WTC11 (cell line): ENCODE results near the gene ATP6V1G3. TPM values are rescaled to one million over a fixed set of nuclear protein-coding genes. Genes with fewer than 3 reads are reported as not detected.

Experiments used
- ATAC-seq: fragments of 200-7000 bp; cut with Tn5 transposase; 2 replicates; pipeline ENCODE4 v1.10.0; 2021; ENCODE audit warnings: mild to moderate bottlenecking, moderate library complexity
- CTCF ChIA-PET: fragments of 300-600 bp; sonication (Branson Sonifier 250); formaldehyde crosslinking; loops from one replicate; lab custom pipeline; 2021; ENCODE audit warnings: antibody characterized with exemption; lab: Charles Lee
- POLR2A ChIA-PET: fragments of 350-600 bp; sonication (Branson Sonifier 250); formaldehyde crosslinking; loops from one replicate; lab custom pipeline; 2021; ENCODE audit warnings: antibody characterized with exemption; lab: Charles Lee
- DNase-seq: peaks from one replicate; pipeline ENCODE4 v3.0.0; 2021; ENCODE audit warnings: low spot score
- H3K27ac Mint-ChIP-seq: 2 replicates; pipeline ENCODE4 v1.8.0; 2021; ENCODE audit warnings: mixed read lengths
- H3K27me3 Mint-ChIP-seq: 2 replicates; pipeline ENCODE4 v1.8.0; 2021; ENCODE audit warnings: low read depth, mild to moderate bottlenecking, moderate library complexity, mixed read lengths
- H3K36me3 Mint-ChIP-seq: 2 replicates; pipeline ENCODE4 v1.8.0; 2021; ENCODE audit warnings: mixed read lengths
- H3K4me1 Mint-ChIP-seq: 2 replicates; pipeline ENCODE4 v1.8.0; 2022; ENCODE audit warnings: mixed read lengths
- H3K4me3 Mint-ChIP-seq: 2 replicates; pipeline ENCODE4 v1.8.0; 2021; ENCODE audit warnings: mild to moderate bottlenecking, moderate library complexity, mixed read lengths
- H3K9me3 Mint-ChIP-seq: 2 replicates; pipeline ENCODE4 v1.8.0; 2021; ENCODE audit warnings: mixed read lengths
- AFF4 ChIP-seq: sonication (generic); formaldehyde crosslinking; IDR thresholded peaks from 2 replicates; pipeline ENCODE4 v1.8.1; 2023; ENCODE audit warnings: mild to moderate bottlenecking, missing genetic modification reagents, borderline replicate concordance
- ATF3 ChIP-seq: sonication (generic); formaldehyde crosslinking; conservative IDR thresholded peaks from 2 replicates; pipeline ENCODE4 v1.8.1; 2022; ENCODE audit warnings: mild to moderate bottlenecking, missing genetic modification reagents
- ATF6 ChIP-seq: sonication (generic); formaldehyde crosslinking; IDR thresholded peaks from 2 replicates; pipeline ENCODE4 v1.8.1; 2023; ENCODE audit warnings: mild to moderate bottlenecking, missing genetic modification reagents
- E2F1 ChIP-seq: sonication (generic); formaldehyde crosslinking; IDR thresholded peaks from 2 replicates; pipeline ENCODE4 v1.8.0; 2022; ENCODE audit warnings: mild to moderate bottlenecking, missing genetic modification reagents
- ERG ChIP-seq: fragments of 250-450 bp; sonication (Bioruptor Pico); IDR thresholded peaks from 2 replicates; pipeline ENCODE4 v1.8.0; 2021; ENCODE audit warnings: mild to moderate bottlenecking
- ETV6 ChIP-seq: sonication (generic); formaldehyde crosslinking; IDR thresholded peaks from 2 replicates; pipeline ENCODE4 v1.8.1; 2022; ENCODE audit warnings: mild to moderate bottlenecking, missing genetic modification reagents
- GRHL2 ChIP-seq: fragments of 250-450 bp; sonication (Bioruptor Pico); IDR thresholded peaks from 2 replicates; pipeline ENCODE4 v1.8.0; 2022; ENCODE audit warnings: mild to moderate bottlenecking, moderate library complexity; ENCODE audit not compliant: insufficient replicate concordance, severe bottlenecking
- IRF1 ChIP-seq: sonication (generic); formaldehyde crosslinking; IDR thresholded peaks from 2 replicates; pipeline ENCODE4 v1.8.0; 2023; ENCODE audit warnings: missing genetic modification reagents
- MAX ChIP-seq: sonication (generic); formaldehyde crosslinking; IDR thresholded peaks from 2 replicates; pipeline ENCODE4 v1.8.0; 2022; ENCODE audit warnings: mild to moderate bottlenecking, missing genetic modification reagents
- MYBL2 ChIP-seq: sonication (generic); formaldehyde crosslinking; IDR thresholded peaks from 2 replicates; pipeline ENCODE4 v1.8.1; 2023; ENCODE audit warnings: mild to moderate bottlenecking, moderate library complexity, missing genetic modification reagents
- NFATC4 ChIP-seq: fragments of 250-450 bp; sonication (Bioruptor Pico); IDR thresholded peaks from 2 replicates; pipeline ENCODE4 v1.9.0; 2021; ENCODE audit warnings: mild to moderate bottlenecking
- NFYB ChIP-seq: sonication (generic); formaldehyde crosslinking; conservative IDR thresholded peaks from 2 replicates; pipeline ENCODE4 v1.8.0; 2022; ENCODE audit warnings: low read depth, missing genetic modification reagents
- NR3C1 ChIP-seq: sonication (generic); formaldehyde crosslinking; conservative IDR thresholded peaks from 2 replicates; pipeline ENCODE4 v1.8.1; 2023; ENCODE audit warnings: low read depth, mild to moderate bottlenecking, missing genetic modification reagents
- RELA ChIP-seq: sonication (generic); formaldehyde crosslinking; IDR thresholded peaks from 2 replicates; pipeline ENCODE4 v1.8.1; 2022; ENCODE audit warnings: missing genetic modification reagents, mild to moderate bottlenecking, borderline replicate concordance
- SMAD3 ChIP-seq: sonication (generic); formaldehyde crosslinking; IDR thresholded peaks from 2 replicates; pipeline ENCODE4 v1.8.0; 2022; ENCODE audit warnings: missing genetic modification reagents, mild to moderate bottlenecking, borderline replicate concordance
- ZMAT4 ChIP-seq: fragments of 250-450 bp; sonication (Bioruptor Pico); IDR thresholded peaks from 2 replicates; pipeline ENCODE4 v1.9.0; 2021; ENCODE audit warnings: mild to moderate bottlenecking
- ZNF121 ChIP-seq: sonication (generic); formaldehyde crosslinking; IDR thresholded peaks from 2 replicates; pipeline ENCODE4 v1.8.0; 2023; ENCODE audit warnings: missing genetic modification reagents
- ZNF219 ChIP-seq: sonication (generic); formaldehyde crosslinking; IDR thresholded peaks from 2 replicates; pipeline ENCODE4 v1.8.0; 2023; ENCODE audit warnings: missing genetic modification reagents, mild to moderate bottlenecking, borderline replicate concordance
- ZNF425 ChIP-seq: fragments of 250-450 bp; sonication (Bioruptor Pico); conservative IDR thresholded peaks from 2 replicates; pipeline ENCODE4 v1.9.0; 2021; ENCODE audit warnings: mild to moderate bottlenecking
- ZNF512 ChIP-seq: sonication (generic); formaldehyde crosslinking; IDR thresholded peaks from 2 replicates; pipeline ENCODE4 v1.8.1; 2022; ENCODE audit warnings: missing genetic modification reagents, borderline replicate concordance
- total RNA-seq: library from RNA; stranded (reverse); gene quantifications from 3 replicates; pipeline ENCODE4 v1.2.3, GENCODE V29; 2021

The ATP6V1G3 gene
- total RNA-seq, 1 experiment from 2014 or later = not detected

- no peak for TF ChIP-seq ZNF425 (CRISPR knock-in tag)
- TF ChIP-seq ATF6 (CRISPR knock-in tag) = no peak
- TF ChIP-seq MAX (CRISPR knock-in tag) = no peak
- no peak for TF ChIP-seq NFYB (CRISPR knock-in tag)
- no peak for TF ChIP-seq NR3C1
- TF ChIP-seq AFF4 (CRISPR knock-in tag) = no peak
- no peak for TF ChIP-seq MYBL2
- no peak for TF ChIP-seq NFATC4 (CRISPR knock-in tag)
Measured at GRCh38 chr1:198499588-198499987, 40.9 kb downstream of the ATP6V1G3 start (continued).

- ChIA-PET CTCF (interaction anchor here (0.6 kb wide), 1 partner anchor 485 kb away, joined by 3 read pairs; no protein-coding TSS in a partner anchor), POLR2A (no interaction called here)
- TF ChIP-seq E2F1 (no peak), ZNF219 (CRISPR knock-in tag) (no peak), ZMAT4 (no peak), GRHL2 (CRISPR knock-in tag) (no peak), IRF1 (no peak)
- ATAC-seq (peak; percentile 75), DNase-seq (no peak)
- peaks cover 7% of the 10 kb centered on the region; the same call in 1 of the 2 replicates for H3K36me3 Mint-ChIP-seq
- no peak overlapping the region for H3K4me3 Mint-ChIP-seq
- H3K9me3 Mint-ChIP-seq = peaks cover 13% of the 10 kb centered on the region
- H3K27me3 Mint-ChIP-seq = no peaks in the 10 kb centered on the region
- H3K4me1 Mint-ChIP-seq = peaks cover 10% of the 10 kb centered on the region
- H3K27ac Mint-ChIP-seq = no peak overlapping the region
Measured at GRCh38 chr1:198498881-198499280, 41.6 kb downstream of the ATP6V1G3 start.

- ChIA-PET POLR2A (no interaction called here), CTCF (no interaction called here)
- Mint-ChIP-seq H3K27me3 (no peaks in the 10 kb centered on the region), H3K27ac (no peak overlapping the region), H3K36me3 (no peaks in the 10 kb centered on the region), H3K4me3 (no peak overlapping the region), H3K9me3 (peaks cover 4% of the 10 kb centered on the region), H3K4me1 (peaks cover 10% of the 10 kb centered on the region)
- DNase-seq = no peak
- ATAC-seq = no peak
- TF ChIP-seq ATF3 (CRISPR knock-in tag) (no peak), ETV6 (CRISPR knock-in tag) (no peak), SMAD3 (CRISPR knock-in tag) (no peak), ZNF512 (CRISPR knock-in tag) (no peak), ZNF121 (CRISPR knock-in tag) (no peak), NFATC4 (CRISPR knock-in tag) (no peak), RELA (no peak), ERG (CRISPR knock-in tag) (no peak)
Measured at GRCh38 chr1:198498103-198498385, 42.4 kb downstream of the ATP6V1G3 start.
